ENCODE measurements around the gene ENAH.
"Not testable (repeated sequence)": the region's sequence is repeated elsewhere in the genome, so short reads cannot be mapped to it uniquely, and the experiment has no call there.

ENAH gene

GRCh38 chr1:225674381-225674780 lies 21.5 kb upstream of the ENAH start:
- no peak for DNase-seq (ENCODE audit: low read depth in 2 of 2)

- DNase-seq (ENCODE audit: low read depth in 2 of 2), result no peak
These were observed 18.1 kb upstream of the ENAH start for GRCh38 chr1:225670806-225671733.

GRCh38 chr1:225670356-225670755 lies 17.4 kb upstream of the ENAH start:
- no peak for DNase-seq (ENCODE audit: low read depth in 2 of 2)

- DNase-seq (ENCODE audit: low read depth in 2 of 2), result no peak
These were observed 15.3 kb upstream of the ENAH start for GRCh38 chr1:225668222-225668621.

- no peak for DNase-seq (ENCODE audit: low read depth in 2 of 2)
These were observed 14.4 kb upstream of the ENAH start for GRCh38 chr1:225667362-225667761.

GRCh38 chr1:225666495-225666894 lies 13.6 kb upstream of the ENAH start:
- DNase-seq (ENCODE audit: low read depth in 2 of 2), result no peak

- DNase-seq (ENCODE audit: low read depth in 2 of 2), result no peak
These were observed 11.8 kb upstream of the ENAH start for GRCh38 chr1:225664762-225665161.

- no peak for DNase-seq (ENCODE audit: low read depth in 2 of 2)
These were observed 9.2 kb upstream of the ENAH start for GRCh38 chr1:225662155-225662554.

- no peak for DNase-seq (ENCODE audit: low read depth in 2 of 2)
These were observed 7.6 kb upstream of the ENAH start for GRCh38 chr1:225660544-225660946.

GRCh38 chr1:225658041-225658440 lies 5.1 kb upstream of the ENAH start:
- DNase-seq (ENCODE audit: low read depth in 2 of 2), result no peak

- DNase-seq (ENCODE audit: low read depth in 2 of 2), result no peak
These were observed 4.6 kb upstream of the ENAH start for GRCh38 chr1:225657462-225657989.

- not testable (repeated sequence) for DNase-seq (ENCODE audit: low read depth in 2 of 2)
These were observed 3.3 kb upstream of the ENAH start for GRCh38 chr1:225656259-225656655.

GRCh38 chr1:225655509-225656258 lies 2.8 kb upstream of the ENAH start:
- DNase-seq (ENCODE audit: low read depth in 2 of 2), result no peak

- DNase-seq (ENCODE audit: low read depth in 2 of 2), result no peak
These were observed 2.0 kb upstream of the ENAH start for GRCh38 chr1:225654688-225655508.

- no peak for DNase-seq (ENCODE audit: low read depth in 2 of 2)
These were observed 1.3 kb upstream of the ENAH start for GRCh38 chr1:225654277-225654597.

GRCh38 chr1:225653463-225654276 lies 747 bp upstream of the ENAH start:
- no peak for DNase-seq (ENCODE audit: low read depth in 2 of 2)

- no peak for DNase-seq (ENCODE audit: low read depth in 2 of 2)
These were observed 823 bp downstream of the ENAH start for GRCh38 chr1:225651872-225652728.

- DNase-seq (ENCODE audit: low read depth in 2 of 2), result no peak
These were observed 1.5 kb downstream of the ENAH start for GRCh38 chr1:225651376-225651871.

GRCh38 chr1:225650179-225650578 lies 2.7 kb downstream of the ENAH start:
- DNase-seq (ENCODE audit: low read depth in 2 of 2), result no peak
